ENCODE data around the gene GMPS. TPM values are rescaled to one million over a fixed set of nuclear protein-coding genes. Genes with fewer than 3 reads are reported as not detected.

The GMPS gene
- total RNA-seq, 1 donor from 2014 or later = 41.2 TPM

GRCh38 chr3:155908605-155909004 is 38.2 kb downstream of the GMPS start:
- no peak overlapping the region for H3K4me3 ChIP-seq
- no peak overlapping the region for H3K27ac ChIP-seq
- no peaks in the 10 kb centered on the region for H3K9me3 ChIP-seq
- DNase-seq (no peak), ATAC-seq (no peak)
- TF ChIP-seq CTCF (IDR thresholded peaks at IDR 0.05) = no peak
- intact Hi-C loops (cut with DNase I) = no loop called here
- peaks cover 79% of the 10 kb centered on the region for H3K36me3 ChIP-seq
- H3K27me3 ChIP-seq = no peaks in the 10 kb centered on the region
- no peaks in the 10 kb centered on the region for H3K4me1 ChIP-seq

- H3K9me3 ChIP-seq = no peaks in the 10 kb centered on the region
- H3K27me3 ChIP-seq = no peaks in the 10 kb centered on the region
- ATAC-seq (no peak), DNase-seq (no peak)
- no peak overlapping the region for H3K27ac ChIP-seq
- H3K4me1 ChIP-seq = no peaks in the 10 kb centered on the region
- no peak overlapping the region for H3K4me3 ChIP-seq
- peaks cover 81% of the 10 kb centered on the region for H3K36me3 ChIP-seq
- no peak for TF ChIP-seq CTCF (IDR thresholded peaks at IDR 0.05)
- intact Hi-C loops (cut with DNase I) = no loop called here
These were observed 41.6 kb downstream of the GMPS start for GRCh38 chr3:155912090-155912489.

- Histone ChIP-seq H3K9me3 (no peaks in the 10 kb centered on the region), H3K36me3 (peaks cover 81% of the 10 kb centered on the region), H3K4me3 (no peak overlapping the region), H3K27me3 (no peaks in the 10 kb centered on the region), H3K4me1 (no peaks in the 10 kb centered on the region), H3K27ac (no peak overlapping the region)
- TF ChIP-seq CTCF (IDR thresholded peaks at IDR 0.05) = no peak
- peak; percentile 54 for ATAC-seq
- no peak for DNase-seq
- intact Hi-C loops (cut with DNase I) = no loop called here
These were observed 42.2 kb downstream of the GMPS start for GRCh38 chr3:155912579-155913190.

- no peaks in the 10 kb centered on the region for H3K4me1 ChIP-seq
- no peak overlapping the region for H3K4me3 ChIP-seq
- intact Hi-C loops (cut with DNase I) = no loop called here
- DNase-seq (no peak), ATAC-seq (no peak)
- H3K9me3 ChIP-seq = no peaks in the 10 kb centered on the region
- H3K27ac ChIP-seq = no peak overlapping the region
- peaks cover 68% of the 10 kb centered on the region for H3K36me3 ChIP-seq
- H3K27me3 ChIP-seq = no peaks in the 10 kb centered on the region
- no peak for TF ChIP-seq CTCF (IDR thresholded peaks at IDR 0.05)
These were observed 47.3 kb downstream of the GMPS start for GRCh38 chr3:155917781-155918180.

- H3K36me3 ChIP-seq = peaks cover 73% of the 10 kb centered on the region
- H3K4me3 ChIP-seq = no peak overlapping the region
- DNase-seq (no peak), ATAC-seq (no peak)
- TF ChIP-seq CTCF (IDR thresholded peaks at IDR 0.05) = no peak
- no peaks in the 10 kb centered on the region for H3K4me1 ChIP-seq
- intact Hi-C loops (cut with DNase I) = no loop called here
- H3K27ac ChIP-seq = no peak overlapping the region
- H3K27me3 ChIP-seq = no peaks in the 10 kb centered on the region
- H3K9me3 ChIP-seq = no peaks in the 10 kb centered on the region
These were observed 49.3 kb downstream of the GMPS start for GRCh38 chr3:155919728-155920127.

GRCh38 chr3:155921486-155921885 is 51.0 kb downstream of the GMPS start:
- TF ChIP-seq CTCF (IDR thresholded peaks at IDR 0.05) = no peak
- Histone ChIP-seq H3K36me3 (peaks cover 70% of the 10 kb centered on the region), H3K27me3 (no peaks in the 10 kb centered on the region), H3K4me3 (no peak overlapping the region), H3K27ac (no peak overlapping the region), H3K9me3 (no peaks in the 10 kb centered on the region), H3K4me1 (no peaks in the 10 kb centered on the region)
- ATAC-seq = no peak
- intact Hi-C loops (cut with DNase I) = no loop called here
- DNase-seq = no peak

Data from upper lobe of right lung (tissue), 1 donor.